ENCODE measurements around the gene DNAI1.

- TF ChIP-seq CTCF (IDR thresholded peaks at IDR 0.05) (no peak), POLR2A (IDR thresholded peaks at IDR 0.05) (no peak)
Observed at GRCh38 chr9:34491596-34491995, 33.0 kb downstream of the DNAI1 start.

All from esophagus squamous epithelium (tissue), 4 donors.